Testis (tissue), 2 donors: ENCODE results near the gene PILRA.

Experiments used
- CTCF ChIP-seq, 3 experiments: fragments of 450-650 bp in 2 of 3; fragments of 200-600 bp in 1 of 3; sonication (generic) in 1 of 3; IDR thresholded peaks; one replicate each; pipeline ENCODE4 v1.5.1; 2016 to 2019; ENCODE audit warnings: antibody characterized with exemption in 3 of 3, mild to moderate bottlenecking in 2 of 3, moderate library complexity in 1 of 3
- POLR2A ChIP-seq: fragments of 450-650 bp; IDR thresholded peaks from one replicate; pipeline ENCODE4 v1.6.1; 2017; ENCODE audit warnings: antibody characterized with exemption, mild to moderate bottlenecking, moderate library complexity

- TF ChIP-seq POLR2A (no peak), CTCF (IDR thresholded peaks at IDR 0.05) (no peak)
These were observed 8.8 kb upstream of the PILRA start for GRCh38 chr7:100364480-100364879.
